ENCODE results near the gene SPATA22.
"Not testable (repeated sequence)": the region's sequence is repeated elsewhere in the genome, so short reads cannot be mapped to it uniquely, and the experiment has no call there.

The SPATA22 gene, protein sequence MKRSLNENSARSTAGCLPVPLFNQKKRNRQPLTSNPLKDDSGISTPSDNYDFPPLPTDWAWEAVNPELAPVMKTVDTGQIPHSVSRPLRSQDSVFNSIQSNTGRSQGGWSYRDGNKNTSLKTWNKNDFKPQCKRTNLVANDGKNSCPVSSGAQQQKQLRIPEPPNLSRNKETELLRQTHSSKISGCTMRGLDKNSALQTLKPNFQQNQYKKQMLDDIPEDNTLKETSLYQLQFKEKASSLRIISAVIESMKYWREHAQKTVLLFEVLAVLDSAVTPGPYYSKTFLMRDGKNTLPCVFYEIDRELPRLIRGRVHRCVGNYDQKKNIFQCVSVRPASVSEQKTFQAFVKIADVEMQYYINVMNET

DNA sequence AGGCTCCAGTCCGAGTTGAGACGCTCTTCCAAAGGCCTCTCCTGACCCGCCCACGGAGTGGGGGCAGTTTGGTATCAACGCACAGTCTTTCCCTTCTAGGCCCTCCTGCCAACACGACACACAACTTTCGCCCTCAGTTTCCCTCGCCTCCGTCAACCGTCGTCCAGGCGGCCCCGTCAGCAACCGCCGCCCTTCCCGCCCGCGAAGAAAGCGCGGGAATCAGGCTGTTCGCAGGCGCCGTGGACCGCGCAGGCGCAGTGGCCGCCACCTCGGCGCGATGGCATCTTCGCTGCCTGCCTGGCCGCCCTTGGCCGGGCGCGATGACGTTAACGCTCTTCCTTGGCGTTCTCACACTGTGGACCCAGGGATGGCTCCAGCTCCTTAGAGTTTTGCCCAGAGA, at the start of gene SPATA22:
TSS of gene SPATA22 (minus strand) at position 221 of the 400 bp plus-strand sequence. CDS start 2,494 bp downstream, outside the sequence.
- no peak for DNase-seq

DNA sequence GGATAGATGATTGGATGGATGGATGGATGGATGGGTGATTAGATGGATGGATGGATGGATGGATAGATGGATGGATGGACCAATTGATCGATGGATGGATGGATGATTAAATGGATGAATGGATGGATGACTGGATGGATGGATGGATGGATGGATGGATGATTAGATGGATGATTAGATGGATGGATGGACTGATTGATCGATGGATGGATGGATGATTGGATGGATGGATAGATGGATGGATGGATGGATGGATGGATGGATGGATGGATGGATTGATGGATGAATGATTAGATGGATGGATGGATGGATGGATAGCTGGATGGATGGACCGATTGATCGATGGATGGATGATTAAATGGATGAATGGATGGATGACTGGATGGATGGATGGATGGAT, 47.9 kb upstream of the SPATA22 start:
- not testable (repeated sequence) for DNase-seq

DNA sequence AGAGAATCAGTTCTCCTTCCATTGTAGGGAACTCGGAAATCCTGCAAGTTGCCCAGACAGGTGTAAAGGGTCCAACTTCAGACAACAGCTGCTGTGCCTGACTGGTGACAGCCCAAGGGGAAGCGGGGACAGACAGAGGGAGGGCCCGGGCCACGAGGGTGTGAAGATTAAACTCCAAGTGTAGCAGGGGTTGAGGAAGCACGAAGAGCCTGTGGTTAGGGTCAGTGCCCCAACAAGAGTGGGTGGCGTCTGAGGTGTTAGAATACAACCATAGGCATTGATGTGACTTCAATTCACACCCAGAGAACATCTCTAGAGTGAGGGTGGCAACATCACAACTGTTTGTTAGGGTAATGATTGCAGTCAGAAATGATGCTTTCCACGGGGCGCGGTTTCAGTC, 43.3 kb upstream of the SPATA22 start:
- DNase-seq: no peak

DNA sequence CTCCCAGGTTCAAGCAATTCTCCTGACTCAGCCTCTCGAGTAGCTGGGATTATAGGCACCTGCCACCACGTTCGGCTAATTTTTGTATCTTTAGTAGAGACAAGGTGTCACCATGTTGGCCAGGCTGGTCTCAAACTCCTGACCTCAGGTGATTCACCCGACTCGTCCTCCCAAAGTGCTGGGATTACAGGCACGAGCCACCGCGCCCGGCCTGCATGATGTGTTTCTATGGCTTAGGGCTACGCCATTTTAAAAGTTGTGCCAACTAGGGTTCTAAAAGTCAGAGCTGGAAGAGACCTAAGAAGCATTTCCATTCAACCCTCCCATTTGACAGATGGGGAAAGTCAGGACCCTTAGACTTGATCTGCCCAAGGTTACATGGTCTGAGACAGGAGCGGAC, 42.5 kb upstream of the SPATA22 start:
- not testable (repeated sequence) for DNase-seq

DNA sequence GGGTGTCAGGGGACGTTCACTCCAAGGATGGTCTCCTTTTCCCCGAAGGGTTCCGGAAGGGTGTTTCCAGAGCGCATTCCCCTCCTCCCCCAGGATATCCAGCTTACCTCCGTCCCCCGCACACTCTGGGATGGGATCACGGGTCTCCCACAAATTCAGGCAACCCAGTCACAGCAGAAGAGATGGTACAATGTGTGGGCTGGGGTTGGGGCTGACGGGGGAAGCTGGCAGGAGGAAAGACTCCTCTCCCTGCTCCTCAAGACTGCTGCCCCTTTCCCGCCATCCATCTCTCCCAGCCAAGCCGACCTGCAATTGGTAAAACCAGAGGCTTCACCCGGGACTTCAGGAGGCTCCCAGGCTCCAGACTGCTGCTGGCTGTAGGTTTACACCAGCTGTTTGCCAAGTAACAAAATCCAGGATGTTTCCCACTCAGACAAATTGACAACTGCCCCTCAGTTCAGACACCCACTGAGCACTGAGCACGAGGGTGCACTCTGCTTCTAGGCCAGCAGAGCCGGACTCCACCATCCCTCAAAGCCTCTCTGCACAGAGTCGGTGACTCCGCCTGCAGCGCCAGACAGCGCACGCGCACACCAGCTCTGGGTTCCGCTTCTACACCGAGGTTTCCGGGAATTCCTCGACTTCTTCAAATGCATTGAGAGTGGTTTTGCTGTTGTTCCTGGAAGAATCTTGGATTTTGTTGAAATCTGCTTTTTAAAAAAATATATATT, 41.9 kb upstream of the SPATA22 start:
- no peak for DNase-seq

DNA sequence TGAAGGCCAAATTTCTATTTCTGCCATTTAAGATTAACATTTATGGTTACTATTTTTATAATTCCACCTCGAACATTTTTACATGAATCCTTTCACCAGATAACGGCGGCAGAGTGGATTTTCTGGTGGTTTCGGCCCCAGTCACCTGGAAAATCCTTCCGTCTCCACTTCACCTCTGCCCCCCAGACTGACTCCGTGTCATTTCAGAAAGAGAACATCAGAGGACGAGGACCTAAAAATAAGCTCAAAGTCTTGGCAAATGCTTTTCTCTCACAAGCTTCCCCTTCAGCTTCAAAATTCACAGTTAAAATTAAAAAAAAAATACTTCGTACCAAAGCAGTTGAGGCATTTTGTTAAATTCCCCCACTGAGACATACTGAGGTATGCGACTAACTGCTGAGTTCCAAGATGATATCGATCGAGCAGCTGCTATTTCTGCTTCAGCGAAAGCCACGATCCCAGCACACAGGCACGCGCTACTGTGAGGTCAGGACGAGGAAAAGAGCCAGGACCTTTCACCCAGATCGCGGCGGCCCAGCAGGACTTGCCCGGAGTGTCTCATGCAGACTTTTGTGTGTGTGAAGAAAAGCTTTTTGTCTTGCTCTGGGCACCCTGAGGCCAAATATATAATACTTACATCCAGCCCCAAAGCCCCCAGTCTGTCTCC, 41.0 kb upstream of the SPATA22 start:
- DNase-seq: no peak

DNA sequence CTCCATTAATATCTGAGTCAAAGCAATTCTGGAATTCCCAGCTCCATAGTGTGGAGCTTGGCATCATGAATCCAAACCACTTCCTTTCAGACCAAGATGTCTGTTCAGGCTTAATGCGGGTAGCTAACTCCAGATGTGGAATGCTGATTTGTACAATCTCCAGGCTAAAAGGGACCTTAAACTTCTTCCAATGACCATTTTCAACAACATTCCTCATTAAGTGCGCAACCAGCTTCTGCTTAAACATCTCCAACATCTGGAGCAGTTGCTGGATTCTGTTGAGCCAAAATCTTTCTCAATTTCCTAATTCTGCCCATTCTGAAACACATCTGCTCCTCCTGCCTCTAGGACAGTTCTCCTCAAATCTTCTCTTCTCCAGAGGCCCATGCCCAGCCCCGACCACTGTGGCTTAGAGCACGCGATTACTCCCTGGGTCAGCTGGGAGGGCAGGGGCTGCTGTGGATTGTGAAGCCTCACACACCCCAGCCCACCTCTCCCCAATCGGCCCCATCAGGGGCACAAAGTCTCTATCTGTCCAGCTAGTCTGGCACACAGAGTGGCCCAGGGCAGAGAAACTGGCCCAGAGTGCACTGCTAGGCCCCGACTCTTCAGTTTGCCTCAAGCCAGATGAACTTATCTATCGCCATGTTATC, 40.4 kb upstream of the SPATA22 start:
- no peak for DNase-seq

DNA sequence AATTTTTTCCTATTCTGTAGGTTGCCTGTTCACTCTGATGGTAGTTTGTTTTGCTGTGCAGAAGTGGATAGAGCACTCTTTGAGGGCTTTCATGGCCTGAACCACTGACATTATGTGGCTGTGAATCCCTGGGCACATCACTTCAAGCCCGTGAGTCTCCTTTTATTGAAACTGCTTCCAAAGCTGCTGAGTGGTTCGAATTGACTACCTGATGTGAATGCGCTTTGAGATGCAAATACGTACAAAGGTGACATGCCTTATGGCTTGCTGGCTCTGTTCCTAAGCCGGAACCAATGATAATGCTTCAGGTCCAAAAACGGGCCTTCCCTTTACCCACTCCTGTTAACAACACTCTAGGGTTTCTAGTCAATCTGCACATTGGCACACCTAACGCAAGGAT, 38.5 kb upstream of the SPATA22 start:
- no peak for DNase-seq

DNA sequence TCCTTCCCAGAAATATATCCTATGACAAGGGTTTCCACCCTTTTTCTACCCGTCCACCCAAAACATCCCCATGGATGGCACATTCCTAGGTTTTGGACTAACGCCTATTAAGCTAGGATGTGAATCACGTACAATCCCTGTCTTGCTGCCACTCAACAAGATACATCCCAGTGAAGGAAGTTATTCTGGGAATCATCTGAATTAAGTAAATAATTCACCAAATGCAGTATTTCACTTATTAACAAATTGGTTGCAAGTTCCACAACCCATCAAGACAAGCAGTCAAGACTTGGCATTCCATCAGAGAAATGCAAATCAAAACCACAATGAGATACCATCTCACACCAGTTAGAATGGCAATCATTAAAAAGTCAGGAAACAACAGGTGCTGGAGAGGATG, 36.2 kb upstream of the SPATA22 start:
- DNase-seq: no peak

DNA sequence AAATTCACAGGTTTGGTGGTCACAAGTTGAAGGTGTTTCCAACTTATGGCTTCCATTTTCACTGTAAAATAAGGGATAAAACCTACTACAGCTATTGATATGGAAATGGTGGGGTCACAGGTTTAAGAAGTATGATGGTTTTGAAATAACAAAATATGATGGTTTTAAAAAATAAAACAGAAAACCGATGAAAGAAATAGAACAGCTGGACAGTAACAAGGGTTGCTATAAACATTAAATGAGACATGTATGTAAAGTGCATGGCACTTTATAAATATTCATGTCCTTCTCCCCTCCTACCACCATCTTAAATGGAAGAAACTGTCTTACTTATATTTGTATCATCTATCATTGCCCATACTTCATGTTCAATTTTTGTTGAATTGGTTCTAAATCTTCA, 35.5 kb upstream of the SPATA22 start:
- no peak for DNase-seq

DNA sequence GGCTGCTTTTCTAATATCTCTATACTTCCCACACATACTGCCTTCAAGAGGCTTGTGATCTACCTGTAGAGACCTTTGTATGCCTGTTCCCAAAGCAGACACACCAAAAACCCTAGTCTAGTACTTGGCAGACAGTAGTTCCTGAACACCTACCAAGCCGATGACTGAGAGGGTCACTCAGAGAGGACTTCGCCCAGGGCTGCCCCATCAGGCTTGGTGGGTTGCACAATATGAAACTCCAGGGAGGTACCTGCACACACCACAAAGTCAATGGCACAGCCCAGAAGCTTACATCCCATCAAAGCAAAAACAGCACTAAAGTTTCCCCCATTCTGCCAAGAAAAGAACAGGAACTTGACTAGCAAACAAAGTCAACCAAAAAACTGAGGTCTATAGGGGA, 34.4 kb upstream of the SPATA22 start:
- no peak for DNase-seq

DNA sequence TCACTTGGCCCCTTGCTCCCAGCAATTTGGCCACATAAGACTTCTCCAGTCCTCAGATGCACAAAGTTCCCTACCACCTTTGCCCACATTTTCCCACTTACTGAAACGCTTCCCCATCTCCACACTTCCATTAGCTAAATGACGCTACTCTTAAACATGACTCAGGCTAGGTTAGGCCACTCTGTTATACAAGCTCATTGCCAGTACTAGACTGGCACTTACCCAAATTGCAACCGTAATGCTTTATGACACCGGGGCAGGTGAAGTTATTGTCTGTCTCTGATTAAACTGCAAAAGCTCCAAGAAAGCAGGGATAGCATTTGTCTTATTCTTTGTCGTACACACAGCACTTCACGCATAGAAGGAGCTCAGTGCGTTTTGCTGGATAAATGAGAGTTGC, 33.4 kb upstream of the SPATA22 start:
- DNase-seq: no peak

DNA sequence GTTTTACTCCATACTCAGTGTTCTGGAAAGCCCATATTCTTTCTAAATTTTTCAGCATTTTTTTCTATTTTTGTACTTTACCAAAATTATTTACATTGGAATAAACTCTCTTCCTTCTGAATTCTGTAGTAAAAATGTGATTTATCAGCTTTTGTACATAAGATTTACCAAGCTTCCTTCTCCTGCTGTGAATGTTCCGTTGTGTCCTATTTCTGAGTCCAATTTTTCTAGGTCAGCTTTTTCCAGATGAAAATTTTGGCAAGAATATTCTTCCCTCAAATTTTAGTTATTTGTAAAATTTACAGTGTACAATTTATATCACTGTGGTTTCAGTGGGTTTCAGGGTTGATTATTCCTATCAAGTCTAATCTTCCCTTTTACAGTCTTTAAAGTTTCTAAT, 31.7 kb upstream of the SPATA22 start:
- no peak for DNase-seq

DNA sequence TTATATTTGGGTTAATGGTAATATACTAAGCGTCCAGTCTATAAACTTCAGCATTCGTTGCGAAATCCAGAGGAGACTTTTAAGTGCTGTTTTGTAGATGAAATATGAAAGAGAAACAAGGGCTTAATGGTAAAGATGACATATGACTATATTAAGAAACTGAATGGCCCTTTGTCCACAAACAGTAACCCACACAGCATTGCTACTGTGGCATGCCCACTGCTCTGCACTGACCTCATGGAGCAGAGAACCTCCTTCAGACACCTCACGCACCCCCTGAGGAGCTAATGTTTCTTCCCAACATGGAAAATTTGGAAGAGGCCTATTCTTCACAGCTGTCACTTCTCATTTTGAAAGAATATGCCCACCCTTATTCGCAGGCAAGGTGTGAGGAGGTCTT, 30.8 kb upstream of the SPATA22 start:
- DNase-seq: no peak

DNA sequence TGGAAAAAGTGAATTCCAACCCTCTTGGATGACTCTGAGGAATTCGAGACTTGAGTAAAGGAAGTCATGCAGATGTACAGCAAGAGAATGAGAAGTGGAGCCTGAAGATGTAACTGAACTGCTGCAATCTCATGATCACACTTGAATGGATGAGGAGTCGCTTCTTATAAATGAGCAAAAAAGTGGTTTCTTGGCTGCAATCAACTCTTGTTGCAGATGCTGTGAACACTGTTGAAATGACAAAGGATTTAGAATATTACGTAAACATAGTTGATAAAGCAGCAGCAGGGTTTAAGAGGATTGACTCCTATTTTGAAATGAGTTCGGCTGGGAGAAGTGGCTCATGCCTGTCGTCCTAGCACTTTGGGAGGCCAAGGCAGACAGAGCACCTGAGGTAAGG, 29.7 kb upstream of the SPATA22 start:
- no peak for DNase-seq

DNA sequence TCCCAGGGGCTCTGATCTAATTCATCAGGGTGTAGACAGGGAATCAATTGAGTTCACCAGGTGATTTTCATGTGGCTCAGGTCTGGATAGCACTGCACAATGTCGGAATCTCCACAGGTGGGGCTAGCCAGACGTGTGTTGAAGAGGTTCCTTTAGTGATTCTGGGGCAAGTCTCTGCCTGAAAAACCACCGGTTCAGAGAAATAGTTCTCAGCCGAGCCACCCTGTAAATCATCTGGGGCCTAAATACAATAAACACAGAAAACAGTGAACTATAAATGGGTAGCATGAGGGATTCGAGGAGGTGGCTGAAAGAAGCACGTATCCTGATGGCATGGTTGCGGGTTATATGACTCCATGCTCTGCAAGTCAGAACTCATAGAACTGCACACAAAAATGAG, 25.5 kb upstream of the SPATA22 start:
- DNase-seq: no peak

DNA sequence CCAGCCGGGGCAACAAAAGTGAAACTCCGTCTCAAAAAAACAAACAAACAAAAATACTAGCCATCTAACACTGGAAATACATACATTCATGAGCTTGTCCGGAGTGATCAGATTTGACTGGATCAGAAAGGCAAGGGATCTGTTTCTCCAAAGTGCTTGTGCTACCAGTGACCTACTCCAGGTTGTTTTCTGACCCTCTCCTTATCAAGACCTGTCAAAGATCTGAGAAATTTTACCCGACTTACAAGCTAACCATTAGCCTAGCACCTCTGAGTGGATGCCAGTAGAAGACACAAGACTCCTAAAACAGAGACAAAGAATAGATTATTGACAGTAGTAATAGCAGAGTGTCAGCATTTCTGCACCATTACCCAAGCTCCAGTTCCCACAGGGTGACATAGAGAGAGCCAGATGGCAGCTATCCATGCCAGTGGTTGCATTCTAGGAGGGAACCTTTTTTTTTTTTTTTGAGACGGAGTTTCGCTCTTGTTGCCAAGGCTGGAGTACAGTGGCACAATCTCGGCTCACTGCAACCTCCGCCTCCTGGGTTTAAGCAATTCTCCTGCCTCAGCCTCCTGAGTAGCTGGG, 14.0 kb upstream of the SPATA22 start:
- no peak for DNase-seq

DNA sequence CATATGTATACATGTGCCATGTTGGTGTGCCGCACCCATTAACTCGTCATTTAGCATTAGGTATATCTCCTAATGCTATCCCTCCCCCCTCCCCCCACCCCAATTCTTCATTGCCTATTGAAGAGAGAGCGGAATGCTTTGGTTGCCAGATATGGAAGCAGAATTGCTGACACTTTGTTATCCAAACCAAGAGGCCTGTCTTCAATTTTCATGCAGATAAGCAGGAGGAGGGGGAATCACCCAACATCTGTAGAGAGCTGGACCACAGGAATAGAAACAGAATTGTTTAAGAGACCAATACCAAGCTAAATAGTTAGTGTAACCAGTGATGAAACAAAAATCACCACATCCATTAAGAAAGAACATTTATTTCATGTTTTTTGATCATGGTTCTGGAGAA, 11.2 kb upstream of the SPATA22 start:
- no peak for DNase-seq

DNA sequence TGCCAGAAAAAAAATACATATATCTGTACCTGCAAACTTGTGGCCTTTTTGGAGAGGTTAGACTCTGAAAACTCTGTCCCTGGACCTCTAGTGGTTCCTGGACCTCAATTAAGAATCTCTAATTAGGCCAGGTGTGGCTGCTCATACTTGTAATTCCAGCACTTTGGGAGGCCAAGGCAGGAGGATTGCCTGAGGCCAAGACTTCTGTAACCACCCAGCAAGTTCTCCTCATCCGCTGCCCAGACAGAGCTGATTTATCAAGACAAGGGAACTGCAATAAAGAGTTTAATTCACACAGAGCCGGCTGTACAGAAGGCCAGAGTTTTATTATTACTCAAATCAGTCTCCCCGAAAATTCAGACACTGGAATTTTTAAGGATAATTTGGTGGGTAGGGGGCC, 8.4 kb upstream of the SPATA22 start:
- no peak for DNase-seq

DNA sequence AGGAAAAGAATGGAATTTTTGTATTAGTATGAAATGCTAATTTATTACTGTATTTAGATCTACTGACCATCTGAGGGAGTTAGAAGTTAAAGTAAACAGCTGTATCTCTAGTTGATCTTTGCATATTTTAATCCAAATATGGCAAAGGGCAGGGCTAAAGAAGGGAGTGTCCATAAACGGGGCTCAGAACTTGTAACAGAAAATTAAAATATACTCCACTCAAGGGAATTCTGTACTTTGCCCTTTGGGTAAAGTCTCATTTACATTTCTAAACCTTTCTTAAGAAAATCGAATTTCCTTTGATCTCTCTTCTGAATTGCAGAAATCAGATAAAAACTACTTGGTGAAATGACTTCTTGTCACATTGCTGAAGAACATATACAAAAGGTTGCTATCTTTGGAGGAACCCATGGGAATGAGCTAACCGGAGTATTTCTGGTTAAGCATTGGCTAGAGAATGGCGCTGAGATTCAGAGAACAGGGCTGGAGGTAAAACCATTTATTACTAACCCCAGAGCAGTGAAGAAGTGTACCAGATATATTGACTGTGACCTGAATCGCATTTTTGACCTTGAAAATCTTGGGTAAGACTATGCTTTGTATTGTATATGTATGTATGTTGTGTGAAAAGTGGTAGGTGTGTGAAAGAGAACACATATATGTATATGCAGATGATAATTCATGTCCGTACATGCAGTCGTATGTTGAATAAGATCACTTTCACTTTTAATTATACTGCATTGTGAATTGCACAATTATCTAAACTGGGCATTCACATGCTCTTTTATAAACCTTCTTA, 4.4 kb upstream of the SPATA22 start, which contains the start of gene ASPA:
TSS of gene ASPA (plus strand) at position 186 of the 799 bp plus-strand sequence. CDS start at position 349, 163 bp downstream.
- no peak for DNase-seq

DNA sequence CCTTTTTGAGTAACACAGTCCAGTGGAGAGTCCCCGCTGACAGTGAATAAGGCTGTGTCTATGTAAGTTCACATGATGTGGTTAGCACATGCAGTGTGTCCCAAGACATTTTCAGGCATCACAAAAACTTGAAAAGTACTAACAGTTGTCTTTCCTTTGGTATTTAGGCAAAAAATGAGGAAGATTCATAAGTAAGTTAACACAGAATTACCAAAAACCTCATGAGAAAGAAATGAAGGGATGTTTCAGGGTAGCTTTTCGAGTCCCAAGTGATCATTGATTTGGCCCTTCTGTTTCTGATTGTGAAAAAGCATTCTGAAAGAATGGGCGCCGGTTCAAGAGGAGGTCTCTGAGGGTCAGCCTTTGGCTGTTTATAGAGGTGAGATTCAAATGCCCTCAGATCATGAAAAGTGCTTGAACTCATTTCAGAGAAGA, 3.6 kb upstream of the SPATA22 start:
- DNase-seq: no peak

DNA sequence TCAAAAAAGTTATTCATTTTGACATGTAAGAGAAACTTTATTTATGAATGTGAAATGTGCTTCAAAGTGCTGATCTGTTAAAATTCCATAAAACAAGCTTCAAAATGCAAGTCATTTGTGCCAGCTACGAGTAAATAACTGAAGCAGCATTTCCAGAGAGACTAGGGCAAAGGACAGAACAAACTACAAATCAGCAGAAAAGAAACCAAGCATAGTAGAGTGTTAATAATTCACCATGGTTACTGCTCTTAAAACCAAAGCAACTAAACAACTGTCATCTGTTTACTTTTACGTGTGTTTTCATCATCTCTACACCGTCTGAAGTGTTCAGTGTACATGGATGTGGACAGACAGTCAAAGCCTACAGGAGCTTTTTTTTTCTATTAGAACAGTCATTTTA, 2.6 kb upstream of the SPATA22 start:
- no peak for DNase-seq
